Astrocyte of the spinal cord (primary cell): Measurements from ENCODE around the gene LNPEP.

Source experiments
- DNase-seq: peaks from one replicate; pipeline ENCODE4 v3.0.0; 2011; ENCODE audit warnings: low read depth, low spot score
- H3K4me3 ChIP-seq: 2 replicates; pipeline ENCODE4 v1.5.1; 2011; ENCODE audit warnings: low read depth, mild to moderate bottlenecking, low read length, moderate library complexity
- in situ Hi-C: cut with HindIII; loops from 2 replicates; pipeline ENCODE4 v1.10.0; 2017; ENCODE audit warnings: low sequenced_read_pairs
- TF ChIP-seq, protein P1 (sequence below): IDR thresholded peaks from 2 replicates; pipeline ENCODE4 v1.5.1; 2012; ENCODE audit warnings: low read depth, mild to moderate bottlenecking, low read length, inconsistent platforms

LNPEP gene

DNA sequence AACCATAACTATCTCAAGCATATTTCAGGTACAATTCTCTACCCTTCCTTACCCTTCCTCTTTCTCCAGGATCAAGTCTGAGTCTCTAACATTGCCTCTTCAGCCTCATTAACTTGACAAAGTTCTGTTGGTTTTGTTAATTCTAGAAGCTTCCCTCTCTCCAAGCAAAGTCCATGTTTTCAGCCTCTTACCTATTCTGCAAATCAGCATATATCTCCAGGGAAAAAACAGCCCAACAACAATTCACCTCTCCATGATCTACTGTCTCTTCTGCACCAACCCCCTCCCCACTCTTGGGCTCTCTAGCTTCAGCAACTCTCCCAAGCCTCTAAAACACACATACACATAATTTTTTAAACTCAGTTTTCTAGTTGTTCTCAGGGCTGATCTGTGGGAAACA, 134.4 kb downstream of the LNPEP start:
- no peak overlapping the region for H3K4me3 ChIP-seq
- in situ Hi-C loops = no loop called here
- TF ChIP-seq, protein P1, sequence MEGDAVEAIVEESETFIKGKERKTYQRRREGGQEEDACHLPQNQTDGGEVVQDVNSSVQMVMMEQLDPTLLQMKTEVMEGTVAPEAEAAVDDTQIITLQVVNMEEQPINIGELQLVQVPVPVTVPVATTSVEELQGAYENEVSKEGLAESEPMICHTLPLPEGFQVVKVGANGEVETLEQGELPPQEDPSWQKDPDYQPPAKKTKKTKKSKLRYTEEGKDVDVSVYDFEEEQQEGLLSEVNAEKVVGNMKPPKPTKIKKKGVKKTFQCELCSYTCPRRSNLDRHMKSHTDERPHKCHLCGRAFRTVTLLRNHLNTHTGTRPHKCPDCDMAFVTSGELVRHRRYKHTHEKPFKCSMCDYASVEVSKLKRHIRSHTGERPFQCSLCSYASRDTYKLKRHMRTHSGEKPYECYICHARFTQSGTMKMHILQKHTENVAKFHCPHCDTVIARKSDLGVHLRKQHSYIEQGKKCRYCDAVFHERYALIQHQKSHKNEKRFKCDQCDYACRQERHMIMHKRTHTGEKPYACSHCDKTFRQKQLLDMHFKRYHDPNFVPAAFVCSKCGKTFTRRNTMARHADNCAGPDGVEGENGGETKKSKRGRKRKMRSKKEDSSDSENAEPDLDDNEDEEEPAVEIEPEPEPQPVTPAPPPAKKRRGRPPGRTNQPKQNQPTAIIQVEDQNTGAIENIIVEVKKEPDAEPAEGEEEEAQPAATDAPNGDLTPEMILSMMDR = no peak
- no peak for DNase-seq

GRCh38 chr5:97071101-97071500, 135.2 kb downstream of the LNPEP start:
- no peak overlapping the region for H3K4me3 ChIP-seq
- in situ Hi-C loops = no loop called here
- DNase-seq = peak; percentile 76
- TF ChIP-seq, protein P1 = no peak

DNA sequence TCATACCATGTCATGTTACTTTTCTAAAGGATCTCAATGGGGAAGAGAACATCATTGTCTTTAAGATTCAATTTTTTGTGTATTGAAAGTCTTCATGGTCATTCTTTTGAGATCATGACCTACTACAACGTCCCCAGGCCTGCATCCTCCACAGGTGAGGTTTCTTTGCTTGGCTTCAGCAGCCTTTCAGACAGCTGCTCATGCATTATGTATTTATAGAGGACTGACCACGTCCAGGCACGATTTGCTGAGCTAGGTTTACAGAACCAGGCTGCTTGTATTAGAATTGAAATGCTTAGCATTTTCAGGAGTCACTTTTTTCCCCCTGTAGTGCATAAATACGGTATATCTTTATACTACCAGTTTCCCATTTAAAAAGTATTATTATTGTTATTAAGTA, 136.1 kb downstream of the LNPEP start:
- no peak for DNase-seq
- in situ Hi-C loops = no loop called here
- H3K4me3 ChIP-seq = no peak overlapping the region
- TF ChIP-seq, protein P1 = no peak

- H3K4me3 ChIP-seq = no peak overlapping the region
- no peak for DNase-seq
- TF ChIP-seq, protein P1 = no peak
- in situ Hi-C loops = no loop called here
Observed at GRCh38 chr5:97072696-97073095, 136.8 kb downstream of the LNPEP start.

DNA sequence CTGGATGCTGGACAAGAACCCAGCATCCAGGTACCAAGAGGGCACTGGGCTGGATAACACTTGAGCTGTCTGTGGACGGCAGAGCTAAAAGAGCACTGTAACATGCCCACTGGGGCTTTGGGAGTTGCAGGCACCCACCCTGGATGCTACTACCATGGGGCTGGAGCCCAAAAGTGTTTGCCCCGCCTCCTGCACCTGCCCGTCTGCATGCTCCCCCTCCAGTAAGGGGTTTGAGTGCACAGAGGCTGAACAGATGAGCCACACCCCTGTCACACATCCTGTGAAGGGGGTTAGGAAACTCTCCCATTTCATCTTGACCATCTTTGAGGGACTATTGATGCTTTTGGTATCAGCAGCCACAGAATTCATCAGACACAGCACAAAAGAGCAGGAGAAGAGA, 137.5 kb downstream of the LNPEP start:
- in situ Hi-C loops = no loop called here
- H3K4me3 ChIP-seq = no peak overlapping the region
- TF ChIP-seq, protein P1 = no peak
- no peak for DNase-seq

DNA sequence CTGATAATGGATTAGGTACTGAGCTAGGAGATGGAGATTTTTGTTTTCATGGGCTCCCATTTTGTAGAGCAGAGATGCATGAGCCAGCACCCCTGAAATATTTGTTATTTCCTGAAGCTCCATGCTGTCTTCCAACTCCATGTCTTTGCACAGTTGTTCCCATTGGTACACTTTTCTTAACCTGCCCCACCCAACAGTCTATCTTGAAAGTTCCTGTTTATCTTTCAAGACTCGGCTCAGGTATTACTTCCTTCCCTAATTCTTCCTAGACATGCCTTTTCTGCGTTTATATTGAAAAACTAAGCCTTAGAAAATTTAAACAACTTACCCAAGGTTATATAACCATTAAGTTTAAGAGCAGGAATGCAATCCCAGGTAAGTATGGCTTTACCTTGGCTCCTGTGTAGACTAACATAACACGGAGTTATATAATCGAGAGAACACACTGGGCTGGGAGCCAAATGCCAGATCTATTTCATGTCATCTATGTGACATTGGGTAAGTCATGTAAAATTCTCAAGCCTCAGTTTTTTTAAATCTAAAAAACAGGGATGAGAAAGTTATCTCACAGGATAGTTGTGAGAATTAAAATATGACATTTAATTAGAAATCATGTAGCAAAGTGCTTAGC, 139.1 kb downstream of the LNPEP start:
- TF ChIP-seq, protein P1 = no peak
- DNase-seq = no peak
- no peak overlapping the region for H3K4me3 ChIP-seq
- in situ Hi-C loops = no loop called here

DNA sequence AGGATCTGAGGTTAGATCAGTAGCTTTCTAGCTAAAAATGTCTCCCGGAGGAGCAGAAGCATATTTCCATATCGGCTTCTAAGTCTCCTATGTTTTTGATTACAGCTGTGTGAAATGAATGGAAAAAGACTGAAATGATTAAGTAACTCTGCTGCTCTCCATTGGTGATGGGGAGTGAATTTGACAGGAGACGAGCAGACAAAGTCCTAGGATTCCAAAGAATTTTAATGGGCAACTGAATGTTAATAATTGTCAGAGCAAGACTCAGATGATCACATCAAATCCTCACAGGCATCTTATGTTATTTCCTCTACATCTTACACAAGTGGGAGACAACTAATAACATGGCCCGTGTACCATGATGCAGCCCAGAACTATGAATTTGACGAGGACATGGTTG, 139.8 kb downstream of the LNPEP start:
- no peak for DNase-seq
- TF ChIP-seq, protein P1 = no peak
- in situ Hi-C loops = no loop called here
- H3K4me3 ChIP-seq = no peak overlapping the region
